Epithelial cell of proximal tubule (primary cell): ENCODE data around the gene RBM34. TPM values are rescaled to one million over a fixed set of nuclear protein-coding genes. Genes with fewer than 3 reads are reported as not detected.

Source experiments
- DNase-seq: peaks from one replicate; pipeline ENCODE4 v3.0.0-alpha.2; 2011; ENCODE audit warnings: low read depth
- H3K4me3 ChIP-seq: 2 replicates; pipeline ENCODE4 v1.5.1; 2011; ENCODE audit warnings: low read depth, mild to moderate bottlenecking, low read length
- CTCF ChIP-seq: conservative IDR thresholded peaks from 2 replicates; pipeline ENCODE4 v1.5.1; 2012; ENCODE audit warnings: low read depth, mild to moderate bottlenecking, low read length
- total RNA-seq: library from RNA; depleted of rRNA; stranded (reverse); fragments of >200 nt; gene quantifications from 2 replicates; pipeline ENCODE4 v1.2.3, GENCODE V29; 2015

The RBM34 gene
- total RNA-seq, 1 donor from 2014 or later: 87.2 TPM

- no peak for TF ChIP-seq CTCF
- H3K4me3 ChIP-seq: no peak overlapping the region
- DNase-seq: no peak
Observed at GRCh38 chr1:235152235-235152634, 8.8 kb downstream of the RBM34 start.

DNA sequence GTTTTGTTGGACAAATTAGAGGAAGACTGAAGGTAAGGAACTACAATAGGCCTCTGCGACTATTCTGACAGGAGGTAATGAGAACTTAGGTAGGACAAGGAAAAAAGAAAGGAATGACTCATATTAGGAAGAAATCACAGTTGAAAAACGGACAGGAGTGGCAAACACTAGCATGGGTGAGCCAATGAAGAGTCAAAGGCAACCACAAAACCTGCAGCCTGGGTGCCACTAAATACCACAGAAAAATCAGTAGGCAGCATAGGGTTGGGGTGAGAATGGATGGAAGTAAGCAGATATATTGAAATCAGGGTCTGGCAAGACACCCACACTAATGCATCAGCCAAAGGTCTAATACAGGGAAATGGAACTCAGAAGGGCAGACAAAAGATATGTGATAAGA lies 10.0 kb downstream of the RBM34 start:
- no peak for TF ChIP-seq CTCF
- no peak overlapping the region for H3K4me3 ChIP-seq
- no peak for DNase-seq

GRCh38 chr1:235149824-235150223 lies 11.2 kb downstream of the RBM34 start:
- TF ChIP-seq CTCF: no peak
- no peak for DNase-seq
- H3K4me3 ChIP-seq: no peak overlapping the region

DNA sequence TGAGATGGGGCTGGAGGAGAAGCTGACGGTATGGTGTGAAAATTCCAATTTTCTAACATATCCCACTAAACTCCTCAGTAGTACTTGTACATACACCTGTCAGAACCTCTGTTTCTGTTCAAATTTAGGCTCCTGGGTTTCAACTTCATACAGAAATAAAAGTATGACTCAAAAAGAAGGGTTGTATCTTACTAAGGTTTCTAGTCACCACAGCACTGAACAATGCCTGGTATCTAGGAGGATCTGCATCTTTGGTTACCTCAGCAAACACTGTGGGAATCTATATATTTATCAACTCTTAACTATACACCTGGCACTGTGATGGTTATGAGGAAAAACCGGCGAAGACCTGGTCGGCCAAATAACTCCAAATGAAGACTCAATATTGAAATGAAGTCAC lies 13.8 kb downstream of the RBM34 start:
- DNase-seq: no peak
- no peak for TF ChIP-seq CTCF
- no peak overlapping the region for H3K4me3 ChIP-seq

DNA sequence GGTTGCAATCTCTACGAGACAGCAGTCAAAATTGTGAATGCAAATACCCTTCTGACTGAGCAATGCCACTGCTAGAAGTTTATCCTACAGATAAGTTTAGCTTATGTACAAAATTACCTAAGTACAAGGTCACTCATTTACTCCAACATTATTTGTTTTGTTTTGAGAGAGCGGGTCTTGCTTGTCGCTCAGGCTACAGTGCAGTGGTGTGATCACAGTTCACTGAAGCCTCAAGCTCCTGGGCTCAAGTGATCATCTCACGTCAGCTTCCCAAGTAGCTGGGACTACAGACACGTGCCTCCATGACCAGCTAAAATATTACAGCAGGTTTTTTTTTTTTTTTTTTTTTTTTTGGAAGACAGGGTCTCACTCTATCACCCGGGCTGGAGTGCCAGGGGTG lies 15.4 kb downstream of the RBM34 start:
- no peak for DNase-seq
- H3K4me3 ChIP-seq: no peak overlapping the region
- TF ChIP-seq CTCF: no peak

- no peak for TF ChIP-seq CTCF
- DNase-seq: no peak
- H3K4me3 ChIP-seq: no peak overlapping the region
Observed at GRCh38 chr1:235142991-235143390, 18.1 kb downstream of the RBM34 start.

- H3K4me3 ChIP-seq: no peak overlapping the region
- TF ChIP-seq CTCF: no peak
- DNase-seq: no peak
Observed at GRCh38 chr1:235139315-235139714, 21.7 kb downstream of the RBM34 start.
